Choroid plexus epithelial cell (primary cell): ENCODE measurements around the gene TXNRD2.
A peak's percentile ranks its signal among the peaks of the same experiment; 100 is the strongest.
"Not testable (repeated sequence)": the region's sequence is repeated elsewhere in the genome, so short reads cannot be mapped to it uniquely, and the experiment has no call there.

ENCODE experiments used
- DNase-seq: peaks from one replicate; pipeline ENCODE4 v3.0.0-alpha.2; 2010; ENCODE audit warnings: low read depth
- H3K4me3 ChIP-seq: 2 replicates; pipeline ENCODE4 v1.5.1; 2011; ENCODE audit warnings: low read depth, mild to moderate bottlenecking, control low read depth, low read length, moderate library complexity
- TF ChIP-seq, protein P1 (sequence below): conservative IDR thresholded peaks from 2 replicates; pipeline ENCODE4 v1.5.1; 2011; ENCODE audit warnings: low read depth, mild to moderate bottlenecking, control low read depth, inconsistent platforms, low read length, moderate library complexity

TXNRD2 gene

DNA sequence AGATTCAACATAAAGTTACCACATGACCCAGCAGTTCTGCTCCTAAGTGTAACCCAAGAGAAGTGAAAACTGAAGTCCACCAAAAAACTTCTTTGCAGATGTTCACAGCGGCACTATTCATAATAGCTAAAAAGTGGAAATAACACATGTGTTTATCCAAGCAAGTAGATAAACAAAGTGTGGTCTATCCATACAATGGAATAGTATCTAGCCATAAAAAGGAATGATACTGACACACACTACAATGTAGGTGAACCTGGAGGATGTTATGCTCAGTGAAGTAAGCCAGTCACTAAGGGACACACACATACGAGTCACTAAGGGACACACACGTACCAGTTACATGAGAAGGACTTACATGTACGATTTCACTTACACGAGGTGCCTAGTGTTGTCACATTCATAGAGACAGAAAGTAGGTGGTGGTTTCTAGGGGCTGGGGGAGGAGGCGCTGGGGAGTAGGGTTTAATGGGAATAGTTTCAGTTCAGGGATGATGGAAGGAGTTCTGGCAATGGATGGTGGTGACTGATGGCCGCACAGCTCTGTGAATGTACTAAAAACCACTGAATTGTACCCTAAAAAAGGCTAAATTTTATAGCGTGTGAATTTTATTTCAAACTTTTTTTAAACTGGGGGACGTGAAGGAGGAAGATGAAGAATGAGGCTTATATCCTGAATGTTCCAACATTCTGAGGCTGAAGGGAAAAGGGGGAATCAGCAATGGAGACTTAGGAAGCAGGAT, 27.2 kb downstream of the TXNRD2 start:
- no peak for DNase-seq
- TF ChIP-seq, protein P1, sequence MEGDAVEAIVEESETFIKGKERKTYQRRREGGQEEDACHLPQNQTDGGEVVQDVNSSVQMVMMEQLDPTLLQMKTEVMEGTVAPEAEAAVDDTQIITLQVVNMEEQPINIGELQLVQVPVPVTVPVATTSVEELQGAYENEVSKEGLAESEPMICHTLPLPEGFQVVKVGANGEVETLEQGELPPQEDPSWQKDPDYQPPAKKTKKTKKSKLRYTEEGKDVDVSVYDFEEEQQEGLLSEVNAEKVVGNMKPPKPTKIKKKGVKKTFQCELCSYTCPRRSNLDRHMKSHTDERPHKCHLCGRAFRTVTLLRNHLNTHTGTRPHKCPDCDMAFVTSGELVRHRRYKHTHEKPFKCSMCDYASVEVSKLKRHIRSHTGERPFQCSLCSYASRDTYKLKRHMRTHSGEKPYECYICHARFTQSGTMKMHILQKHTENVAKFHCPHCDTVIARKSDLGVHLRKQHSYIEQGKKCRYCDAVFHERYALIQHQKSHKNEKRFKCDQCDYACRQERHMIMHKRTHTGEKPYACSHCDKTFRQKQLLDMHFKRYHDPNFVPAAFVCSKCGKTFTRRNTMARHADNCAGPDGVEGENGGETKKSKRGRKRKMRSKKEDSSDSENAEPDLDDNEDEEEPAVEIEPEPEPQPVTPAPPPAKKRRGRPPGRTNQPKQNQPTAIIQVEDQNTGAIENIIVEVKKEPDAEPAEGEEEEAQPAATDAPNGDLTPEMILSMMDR, result no peak
- no peak overlapping the region for H3K4me3 ChIP-seq

DNA sequence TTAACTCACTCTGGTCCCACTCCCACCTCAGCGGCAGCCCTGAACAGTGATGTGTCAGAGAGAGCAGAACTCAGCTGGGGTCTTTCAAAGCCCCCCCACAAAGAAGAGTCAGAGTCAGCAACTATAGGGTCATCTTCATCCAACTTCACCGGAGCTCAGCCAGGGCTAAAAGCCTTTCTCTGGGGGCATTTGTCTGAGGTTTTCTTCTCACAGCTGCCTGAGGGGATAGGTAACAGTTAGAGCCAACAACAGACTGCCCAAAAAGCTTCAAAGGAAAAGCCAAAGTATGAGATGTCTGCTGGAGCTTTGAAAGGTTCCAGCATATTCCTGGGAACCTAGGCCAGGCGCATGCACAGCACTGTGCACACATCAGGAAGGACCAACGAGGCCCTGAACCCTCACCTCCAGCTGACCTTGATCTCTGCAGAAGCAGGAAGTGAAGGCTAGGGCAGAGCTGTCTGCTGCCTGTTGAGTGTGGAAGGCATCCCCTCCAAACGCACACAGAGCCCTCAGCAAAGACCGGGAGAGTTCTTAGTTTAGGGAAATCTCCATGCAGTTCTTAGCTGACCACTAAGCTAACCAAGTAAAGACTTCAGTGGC, 28.2 kb downstream of the TXNRD2 start:
- TF ChIP-seq, protein P1, result no peak
- no peak overlapping the region for H3K4me3 ChIP-seq
- no peak for DNase-seq

DNA sequence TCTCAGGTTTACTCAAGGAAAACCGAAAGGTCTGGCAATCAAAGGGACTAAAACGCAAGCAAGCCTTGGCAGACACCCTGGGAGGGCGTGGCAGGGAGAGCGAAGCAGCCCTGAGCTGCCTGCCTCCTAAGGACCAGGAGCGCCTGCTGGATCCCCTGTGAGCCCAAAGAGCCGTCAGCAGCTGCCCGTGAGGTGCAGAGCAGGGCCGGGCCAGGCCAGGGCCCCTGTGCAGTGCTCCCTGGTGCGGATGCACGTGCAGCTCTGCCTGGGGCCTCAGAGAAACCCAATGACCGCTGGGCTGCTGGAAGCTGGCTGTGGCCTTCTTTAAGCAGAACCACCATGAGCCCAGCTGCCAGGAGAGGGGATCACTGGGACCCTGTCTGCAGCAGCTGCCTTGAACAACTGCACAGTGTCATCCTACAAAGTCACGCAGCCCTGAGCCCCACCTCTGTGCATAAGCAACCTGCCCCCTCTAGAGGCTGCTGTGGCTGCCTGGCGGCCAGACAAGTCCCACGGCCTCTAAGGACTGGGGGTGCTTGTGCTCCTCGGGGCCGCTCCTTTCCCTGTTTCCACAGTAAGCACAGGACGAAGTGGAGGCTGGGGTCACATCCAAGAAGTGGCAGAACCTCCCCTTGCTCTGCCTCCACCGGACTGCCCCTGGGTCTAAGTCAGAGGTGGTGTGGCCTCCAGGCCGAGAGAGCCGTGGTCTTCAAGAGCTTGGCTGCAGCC, 29.2 kb downstream of the TXNRD2 start:
- TF ChIP-seq, protein P1, result peak; percentile 38
- peak; percentile 8 for DNase-seq
- H3K4me3 ChIP-seq, result no peak overlapping the region

DNA sequence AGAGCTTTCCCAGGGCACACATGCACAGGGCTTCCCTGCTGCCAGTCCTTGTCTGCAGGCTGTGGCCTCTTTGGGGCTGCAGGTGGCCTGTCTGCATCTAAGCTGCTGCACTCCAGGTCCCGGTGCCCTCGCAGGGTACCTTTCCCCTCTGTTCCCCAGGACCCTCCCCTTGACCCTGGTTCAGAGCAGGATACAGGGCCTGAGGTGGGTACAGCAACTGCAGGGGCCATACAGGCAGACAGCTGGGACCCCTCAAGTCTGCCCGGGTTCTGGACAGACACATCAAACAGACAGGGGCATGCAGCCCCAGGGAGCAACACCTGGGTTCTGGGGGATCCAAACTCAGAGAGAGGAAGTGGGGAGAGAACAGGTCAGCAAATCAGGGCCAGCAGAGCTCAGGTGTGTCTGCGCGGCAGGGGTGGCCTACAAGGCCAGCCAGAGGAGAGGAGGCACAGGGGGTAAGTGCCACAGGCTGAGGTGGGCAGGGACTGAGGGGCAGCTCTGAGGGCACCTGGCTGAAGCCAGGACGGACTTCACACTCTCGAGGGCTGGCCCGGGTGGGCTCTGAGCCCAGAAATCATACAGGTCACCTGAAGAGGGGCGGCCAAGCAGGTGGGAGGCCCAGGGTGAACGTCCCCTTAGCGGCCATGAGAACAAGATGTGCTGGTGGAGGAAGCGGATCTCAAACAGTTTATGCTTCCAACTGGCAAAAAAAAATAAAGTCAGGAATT, 29.9 kb downstream of the TXNRD2 start:
- DNase-seq, result no peak
- TF ChIP-seq, protein P1, result no peak
- no peak overlapping the region for H3K4me3 ChIP-seq

DNA sequence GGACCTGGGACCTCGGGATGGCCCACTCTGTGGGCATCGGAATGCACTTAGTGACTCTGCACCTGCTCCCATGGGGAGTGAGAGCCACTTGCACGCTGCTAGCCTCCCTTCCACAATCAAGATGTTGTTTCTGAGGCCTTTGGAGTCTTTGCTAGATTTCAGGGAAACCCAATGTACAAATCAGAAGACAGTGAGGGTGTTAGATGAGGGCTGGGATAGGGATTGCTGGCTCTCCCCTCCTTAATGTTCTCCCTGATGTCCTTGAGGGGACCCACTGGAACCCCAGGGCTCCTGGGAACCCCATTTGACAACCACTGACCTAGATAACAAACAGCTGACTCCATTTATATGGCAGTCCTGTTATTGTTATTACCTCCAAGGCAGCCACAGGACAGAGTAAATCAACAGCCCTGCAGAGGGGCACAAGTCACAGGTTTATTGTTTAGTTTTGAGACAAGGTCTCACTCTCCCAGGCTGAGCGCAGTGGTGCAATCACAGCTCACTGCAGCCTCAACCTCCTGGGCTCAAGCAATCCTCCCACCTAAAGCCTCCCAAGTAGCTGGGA, 31.4 kb downstream of the TXNRD2 start:
- TF ChIP-seq, protein P1, result no peak
- DNase-seq, result no peak
- no peak overlapping the region for H3K4me3 ChIP-seq

DNA sequence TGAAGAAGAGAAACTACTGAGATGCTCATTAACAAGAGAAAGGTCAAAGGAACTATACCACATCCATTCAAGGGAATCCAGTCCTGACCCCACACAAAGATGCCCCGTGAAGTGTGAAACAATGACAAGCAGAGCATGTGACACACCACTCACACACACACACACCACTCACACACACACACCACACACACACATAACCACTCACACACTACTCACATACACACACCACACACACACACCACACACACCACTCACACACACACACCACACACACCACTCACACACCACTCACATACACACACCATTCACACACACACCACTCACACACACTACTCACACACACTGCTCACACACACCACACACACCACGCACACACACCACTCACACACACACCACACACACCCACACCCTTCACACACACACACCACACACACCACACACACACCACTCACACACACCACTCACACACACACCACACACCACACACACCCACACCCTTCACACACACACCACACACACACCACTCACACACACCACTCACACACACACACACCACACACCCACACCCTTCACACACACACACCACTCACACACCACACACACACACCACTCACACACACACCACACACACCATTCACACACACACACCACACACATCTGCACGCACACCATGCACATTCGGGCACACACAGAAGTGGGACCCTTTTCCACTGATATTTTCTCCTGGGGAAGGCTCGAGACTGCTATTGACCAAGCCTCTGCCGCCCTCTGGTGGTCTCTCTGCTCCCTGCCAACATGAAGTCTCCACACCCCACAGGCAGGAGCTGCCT, 32.1 kb downstream of the TXNRD2 start:
- DNase-seq, result peak; percentile 86

DNA sequence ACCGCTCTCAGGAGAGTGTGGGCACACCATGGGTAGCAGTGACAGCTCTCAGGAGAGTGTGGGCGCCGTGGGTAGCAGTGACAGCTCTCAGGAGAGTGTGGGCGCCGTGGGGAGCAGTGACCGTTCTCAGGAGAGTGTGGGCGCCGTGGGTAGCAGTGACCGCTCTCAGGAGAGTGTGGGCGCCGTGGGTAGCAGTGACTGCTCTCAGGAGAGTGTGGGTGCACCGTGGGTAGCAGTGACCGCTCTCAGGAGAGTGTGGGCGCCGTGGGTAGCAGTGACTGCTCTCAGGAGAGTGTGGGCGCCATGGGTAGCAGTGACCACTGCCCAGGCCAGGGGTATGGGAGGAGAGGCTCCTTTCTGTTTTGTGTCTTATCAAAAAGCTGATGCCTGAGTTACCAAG, 33.7 kb downstream of the TXNRD2 start:
- DNase-seq, H3K4me3 ChIP-seq: not testable (repeated sequence)

More for the DNA sequence above, 32.1 kb downstream of the TXNRD2 start:
- TF ChIP-seq, protein P1, result peak; percentile 96
- H3K4me3 ChIP-seq, result no peak overlapping the region

DNA sequence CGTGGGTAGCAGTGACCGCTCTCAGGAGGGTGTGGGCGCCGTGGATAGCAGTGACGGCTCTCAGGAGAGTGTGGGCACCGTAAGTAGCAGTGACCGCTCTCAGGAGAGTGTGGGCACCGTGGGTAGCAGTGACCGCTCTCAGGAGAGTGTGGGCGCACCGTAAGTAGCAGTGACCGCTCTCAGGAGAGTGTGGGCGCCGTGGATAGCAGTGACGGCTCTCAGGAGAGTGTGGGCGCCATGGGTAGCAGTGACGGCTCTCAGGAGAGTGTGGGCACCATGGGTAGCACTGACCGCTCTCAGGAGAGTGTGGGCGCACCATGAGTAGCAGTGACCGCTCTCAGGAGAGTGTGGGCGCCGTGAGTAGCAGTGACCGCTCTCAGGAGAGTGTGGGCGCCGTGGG, 34.8 kb downstream of the TXNRD2 start:
- not testable (repeated sequence) for H3K4me3 ChIP-seq, DNase-seq
